GM06990 (cell line): ENCODE results near the gene EIF5A.
A peak's percentile ranks its signal among the peaks of the same experiment; 100 is the strongest.

Experiments
- DNase-seq: peaks from one replicate; pipeline ENCODE4 v3.0.0-alpha.2; 2011; ENCODE audit not compliant: insufficient read length; ENCODE audit errors: extremely low read depth
- H3K27me3 ChIP-seq: replicated peaks from 2 replicates; pipeline ENCODE4 v1.6.0; 2011; ENCODE audit warnings: low read length; ENCODE audit not compliant: control insufficient read depth, insufficient read depth
- H3K36me3 ChIP-seq: 2 replicates; pipeline ENCODE4 v1.5.1; 2011; ENCODE audit warnings: low read length; ENCODE audit not compliant: control insufficient read depth, insufficient read depth
- H3K4me3 ChIP-seq: replicated peaks from 2 replicates; pipeline ENCODE4 v1.5.1; 2011; ENCODE audit warnings: low read depth, mild to moderate bottlenecking, control low read depth, low read length
- TF ChIP-seq, protein P1 (sequence below): IDR thresholded peaks from 2 replicates; pipeline ENCODE4 v1.5.1; 2011; ENCODE audit warnings: low read length, control low read depth, mild to moderate bottlenecking, inconsistent platforms; ENCODE audit not compliant: insufficient read depth, poor library complexity, severe bottlenecking

EIF5A gene

DNA sequence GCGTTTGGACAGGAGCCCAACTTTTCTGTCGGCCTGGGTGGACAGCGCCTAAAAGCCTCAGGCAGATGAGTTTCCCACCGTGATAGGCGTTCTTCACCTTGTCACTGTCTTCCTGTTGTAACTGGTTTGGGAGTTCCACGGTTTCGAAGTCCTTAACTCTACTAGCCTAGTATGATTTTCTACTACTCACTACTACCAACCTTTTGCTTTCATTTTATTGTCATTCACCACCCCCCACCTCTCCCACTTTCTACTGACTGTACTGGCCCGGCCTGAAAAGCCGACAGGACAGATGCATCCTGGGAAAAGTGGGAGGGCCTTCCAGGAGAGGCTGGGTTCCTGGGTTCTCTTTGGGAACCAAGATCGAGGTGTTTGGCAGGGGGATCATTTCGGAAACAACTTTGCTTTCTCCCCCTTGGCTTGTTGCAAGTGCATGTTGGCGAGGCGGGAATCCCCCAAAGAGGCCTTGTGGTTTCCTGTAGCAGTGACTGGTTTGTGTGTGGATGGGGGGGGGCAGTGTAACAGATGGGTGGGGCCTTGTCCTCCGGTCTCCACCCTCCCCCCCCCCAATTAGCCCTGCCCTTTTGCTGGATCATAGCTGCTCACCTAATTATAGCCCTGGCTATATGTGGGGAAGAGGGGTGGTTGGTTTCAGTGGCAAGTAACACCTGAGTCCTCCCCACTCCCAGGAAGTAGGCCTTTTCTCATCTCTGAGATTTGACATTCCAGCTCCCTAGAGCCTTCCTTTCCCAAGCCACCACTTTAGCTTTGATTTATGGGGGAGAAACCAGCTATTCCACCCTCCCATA lies 1.4 kb downstream of the EIF5A start:
- Histone ChIP-seq H3K36me3 (peaks cover 36% of the 10 kb centered on the region), H3K4me3 (peak overlapping the region; percentile 96), H3K27me3 (no peaks in the 10 kb centered on the region)
- TF ChIP-seq, protein P1, sequence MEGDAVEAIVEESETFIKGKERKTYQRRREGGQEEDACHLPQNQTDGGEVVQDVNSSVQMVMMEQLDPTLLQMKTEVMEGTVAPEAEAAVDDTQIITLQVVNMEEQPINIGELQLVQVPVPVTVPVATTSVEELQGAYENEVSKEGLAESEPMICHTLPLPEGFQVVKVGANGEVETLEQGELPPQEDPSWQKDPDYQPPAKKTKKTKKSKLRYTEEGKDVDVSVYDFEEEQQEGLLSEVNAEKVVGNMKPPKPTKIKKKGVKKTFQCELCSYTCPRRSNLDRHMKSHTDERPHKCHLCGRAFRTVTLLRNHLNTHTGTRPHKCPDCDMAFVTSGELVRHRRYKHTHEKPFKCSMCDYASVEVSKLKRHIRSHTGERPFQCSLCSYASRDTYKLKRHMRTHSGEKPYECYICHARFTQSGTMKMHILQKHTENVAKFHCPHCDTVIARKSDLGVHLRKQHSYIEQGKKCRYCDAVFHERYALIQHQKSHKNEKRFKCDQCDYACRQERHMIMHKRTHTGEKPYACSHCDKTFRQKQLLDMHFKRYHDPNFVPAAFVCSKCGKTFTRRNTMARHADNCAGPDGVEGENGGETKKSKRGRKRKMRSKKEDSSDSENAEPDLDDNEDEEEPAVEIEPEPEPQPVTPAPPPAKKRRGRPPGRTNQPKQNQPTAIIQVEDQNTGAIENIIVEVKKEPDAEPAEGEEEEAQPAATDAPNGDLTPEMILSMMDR, result no peak
- peak; percentile 80 for DNase-seq

- DNase-seq, result no peak
- Histone ChIP-seq H3K36me3 (peaks cover 38% of the 10 kb centered on the region), H3K27me3 (no peaks in the 10 kb centered on the region), H3K4me3 (peak overlapping the region; percentile 96)
- TF ChIP-seq, protein P1, result no peak
Measured at GRCh38 chr17:7309628-7310027, 2.2 kb downstream of the EIF5A start.

DNA sequence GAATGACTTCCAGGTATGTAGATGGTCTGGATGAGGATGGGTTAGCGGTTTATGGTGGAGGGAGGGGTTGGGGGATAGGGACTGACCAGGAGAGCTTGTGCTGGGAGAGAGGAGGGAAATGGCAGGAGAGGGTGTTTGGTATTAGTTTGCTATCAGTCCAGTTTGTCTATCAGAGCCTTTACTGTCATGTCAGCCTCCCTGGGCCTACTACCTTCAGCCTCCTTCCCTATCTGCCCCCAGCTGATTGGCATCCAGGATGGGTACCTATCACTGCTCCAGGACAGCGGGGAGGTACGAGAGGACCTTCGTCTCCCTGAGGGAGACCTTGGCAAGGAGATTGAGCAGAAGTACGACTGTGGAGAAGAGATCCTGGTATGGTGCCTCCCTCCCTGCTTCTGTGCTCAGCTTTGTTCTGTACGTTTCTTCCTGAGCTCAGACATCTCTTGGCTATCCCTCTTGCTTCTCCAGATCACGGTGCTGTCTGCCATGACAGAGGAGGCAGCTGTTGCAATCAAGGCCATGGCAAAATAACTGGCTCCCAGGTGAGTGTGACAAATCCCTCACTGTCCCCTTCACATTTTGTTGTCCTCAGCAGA lies 3.8 kb downstream of the EIF5A start:
- Histone ChIP-seq H3K4me3 (no peak overlapping the region), H3K36me3 (peaks cover 41% of the 10 kb centered on the region), H3K27me3 (no peaks in the 10 kb centered on the region)
- TF ChIP-seq, protein P1, result no peak
- DNase-seq, result no peak

- TF ChIP-seq, protein P1, result no peak
- no peaks in the 10 kb centered on the region for H3K27me3 ChIP-seq
- no peak overlapping the region for H3K4me3 ChIP-seq
- DNase-seq, result no peak
- H3K36me3 ChIP-seq, result peaks cover 45% of the 10 kb centered on the region
Measured at GRCh38 chr17:7312432-7313087, 5.1 kb downstream of the EIF5A start.

- Histone ChIP-seq H3K27me3 (no peaks in the 10 kb centered on the region), H3K4me3 (no peak overlapping the region), H3K36me3 (peaks cover 47% of the 10 kb centered on the region)
- DNase-seq, result no peak
- TF ChIP-seq, protein P1, result no peak
Measured at GRCh38 chr17:7313088-7313889, 5.9 kb downstream of the EIF5A start.
